ENCODE results near the gene NEO1. TPM values are rescaled to one million over a fixed set of nuclear protein-coding genes. Genes with fewer than 3 reads are reported as not detected.
A peak's percentile ranks its signal among the peaks of the same experiment; 100 is the strongest.

The NEO1 gene
- total RNA-seq, 1 donor from 2014 or later: 21.8 TPM

DNA sequence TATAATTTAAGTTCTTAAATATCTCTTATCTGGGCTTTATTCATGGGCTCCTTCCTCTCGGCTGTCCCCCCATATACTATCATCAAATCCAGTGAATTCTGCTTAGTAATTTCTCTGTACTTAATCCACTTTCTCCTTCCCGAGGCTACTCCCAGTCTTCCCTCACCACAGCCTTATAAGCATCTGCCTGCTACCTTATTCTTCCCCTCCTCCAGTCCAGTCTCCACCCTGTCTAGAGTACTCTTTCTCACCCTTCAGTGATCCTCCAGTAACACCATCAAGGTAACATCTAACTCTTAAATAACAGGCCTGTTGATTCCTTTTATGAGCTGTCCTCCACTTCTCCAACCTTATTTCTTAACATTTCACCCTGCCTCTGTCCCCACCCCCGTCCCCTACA lies 65.8 kb downstream of the NEO1 start:
- intact Hi-C loops (cut with DNase I): no loop called here
- TF ChIP-seq, protein P1, sequence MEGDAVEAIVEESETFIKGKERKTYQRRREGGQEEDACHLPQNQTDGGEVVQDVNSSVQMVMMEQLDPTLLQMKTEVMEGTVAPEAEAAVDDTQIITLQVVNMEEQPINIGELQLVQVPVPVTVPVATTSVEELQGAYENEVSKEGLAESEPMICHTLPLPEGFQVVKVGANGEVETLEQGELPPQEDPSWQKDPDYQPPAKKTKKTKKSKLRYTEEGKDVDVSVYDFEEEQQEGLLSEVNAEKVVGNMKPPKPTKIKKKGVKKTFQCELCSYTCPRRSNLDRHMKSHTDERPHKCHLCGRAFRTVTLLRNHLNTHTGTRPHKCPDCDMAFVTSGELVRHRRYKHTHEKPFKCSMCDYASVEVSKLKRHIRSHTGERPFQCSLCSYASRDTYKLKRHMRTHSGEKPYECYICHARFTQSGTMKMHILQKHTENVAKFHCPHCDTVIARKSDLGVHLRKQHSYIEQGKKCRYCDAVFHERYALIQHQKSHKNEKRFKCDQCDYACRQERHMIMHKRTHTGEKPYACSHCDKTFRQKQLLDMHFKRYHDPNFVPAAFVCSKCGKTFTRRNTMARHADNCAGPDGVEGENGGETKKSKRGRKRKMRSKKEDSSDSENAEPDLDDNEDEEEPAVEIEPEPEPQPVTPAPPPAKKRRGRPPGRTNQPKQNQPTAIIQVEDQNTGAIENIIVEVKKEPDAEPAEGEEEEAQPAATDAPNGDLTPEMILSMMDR (IDR thresholded peaks at IDR 0.05): no peak
- H3K36me3 ChIP-seq: peaks cover 0 to 12% of the 10 kb centered on the region in 2 donors
- no peak overlapping the region for H3K27ac ChIP-seq
- no peak for DNase-seq (ENCODE audit: low spot score in 2 of 2)
- H3K9me3 ChIP-seq: no peaks in the 10 kb centered on the region
- H3K4me3 ChIP-seq: no peak overlapping the region
- H3K4me1 ChIP-seq: no peaks in the 10 kb centered on the region
- no peaks in the 10 kb centered on the region for H3K27me3 ChIP-seq

DNA sequence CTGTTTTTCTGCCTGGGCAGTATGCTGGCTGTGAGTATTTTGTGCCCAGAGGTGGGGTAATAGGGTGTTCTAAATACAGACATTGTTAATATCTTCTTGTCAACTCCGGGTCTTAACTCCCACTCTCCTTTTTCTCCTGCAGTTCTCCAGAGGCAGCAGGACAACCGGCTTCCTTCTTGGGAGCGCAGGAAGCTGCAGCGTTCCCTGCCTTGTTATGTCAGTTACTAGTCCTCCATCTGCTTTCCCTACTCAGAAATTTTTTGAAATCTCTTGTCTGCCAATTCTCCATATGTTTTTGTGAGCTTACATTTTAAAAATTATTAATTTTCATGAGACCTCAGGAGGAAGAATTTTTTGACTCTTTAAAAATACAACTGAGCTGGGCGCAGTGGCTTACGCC lies 67.2 kb downstream of the NEO1 start:
- TF ChIP-seq, protein P1 (IDR thresholded peaks at IDR 0.05): no peak
- H3K27ac ChIP-seq: no peak overlapping the region
- H3K4me1 ChIP-seq: no peaks in the 10 kb centered on the region
- no peak for DNase-seq (ENCODE audit: low spot score in 2 of 2)
- H3K27me3 ChIP-seq: no peaks in the 10 kb centered on the region
- peaks cover 0 to 14% of the 10 kb centered on the region in 2 donors for H3K36me3 ChIP-seq
- H3K9me3 ChIP-seq: no peaks in the 10 kb centered on the region
- intact Hi-C loops (cut with DNase I): no loop called here
- H3K4me3 ChIP-seq: no peak overlapping the region

DNA sequence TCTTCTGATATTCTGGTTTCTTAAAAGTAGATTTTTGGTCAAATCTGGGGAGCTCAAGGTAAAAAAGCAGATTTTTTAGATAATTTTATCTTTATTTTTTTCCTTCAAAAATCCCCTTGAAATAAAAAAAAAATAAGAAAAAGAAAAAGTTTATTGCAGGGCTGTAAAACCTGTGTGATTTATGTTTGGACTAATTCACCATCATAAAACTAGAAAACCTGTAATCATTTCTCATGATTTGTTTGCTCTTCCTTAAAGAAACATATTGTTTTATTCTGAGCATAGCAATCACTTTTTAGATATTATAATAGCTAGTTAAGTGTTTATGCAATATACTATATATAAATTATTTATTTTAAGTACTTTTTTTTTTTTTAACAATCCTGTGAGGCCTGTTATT lies 68.0 kb downstream of the NEO1 start:
- DNase-seq (ENCODE audit: low spot score in 2 of 2): no peak
- Histone ChIP-seq H3K4me1 (no peaks in the 10 kb centered on the region), H3K36me3 (peaks cover 0 to 15% of the 10 kb centered on the region in 2 donors), H3K9me3 (no peaks in the 10 kb centered on the region), H3K27me3 (no peaks in the 10 kb centered on the region), H3K4me3 (no peak overlapping the region), H3K27ac (no peak overlapping the region)
- intact Hi-C loops (cut with DNase I): no loop called here
- TF ChIP-seq, protein P1 (IDR thresholded peaks at IDR 0.05): no peak

DNA sequence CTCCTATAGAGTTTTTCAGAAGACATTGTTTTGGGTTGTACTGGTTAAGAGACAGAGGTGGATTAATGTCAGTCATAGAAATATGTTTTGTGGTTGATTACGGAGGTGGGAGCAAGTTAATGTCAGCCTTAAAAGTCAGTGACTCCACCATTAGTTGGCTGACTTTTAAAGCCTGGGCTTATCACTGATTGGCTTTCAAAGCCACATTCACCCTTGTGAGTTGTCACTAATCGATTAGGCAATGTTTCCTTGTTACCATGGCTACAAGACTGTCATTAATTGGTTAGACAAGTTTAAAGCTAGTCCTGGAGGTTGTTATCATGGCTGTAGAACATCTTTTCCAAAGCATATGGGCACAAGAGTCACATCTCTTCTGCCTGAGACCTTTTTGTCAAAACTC lies 73.0 kb downstream of the NEO1 start:
- TF ChIP-seq, protein P1 (IDR thresholded peaks at IDR 0.05): no peak
- Histone ChIP-seq H3K4me1 (no peaks in the 10 kb centered on the region), H3K36me3 (peaks cover 4 to 5% of the 10 kb centered on the region in 2 donors), H3K4me3 (no peak overlapping the region), H3K27ac (no peak overlapping the region), H3K27me3 (no peaks in the 10 kb centered on the region), H3K9me3 (no peaks in the 10 kb centered on the region)
- intact Hi-C loops (cut with DNase I): no loop called here
- no peak for DNase-seq (ENCODE audit: low spot score in 2 of 2)

DNA sequence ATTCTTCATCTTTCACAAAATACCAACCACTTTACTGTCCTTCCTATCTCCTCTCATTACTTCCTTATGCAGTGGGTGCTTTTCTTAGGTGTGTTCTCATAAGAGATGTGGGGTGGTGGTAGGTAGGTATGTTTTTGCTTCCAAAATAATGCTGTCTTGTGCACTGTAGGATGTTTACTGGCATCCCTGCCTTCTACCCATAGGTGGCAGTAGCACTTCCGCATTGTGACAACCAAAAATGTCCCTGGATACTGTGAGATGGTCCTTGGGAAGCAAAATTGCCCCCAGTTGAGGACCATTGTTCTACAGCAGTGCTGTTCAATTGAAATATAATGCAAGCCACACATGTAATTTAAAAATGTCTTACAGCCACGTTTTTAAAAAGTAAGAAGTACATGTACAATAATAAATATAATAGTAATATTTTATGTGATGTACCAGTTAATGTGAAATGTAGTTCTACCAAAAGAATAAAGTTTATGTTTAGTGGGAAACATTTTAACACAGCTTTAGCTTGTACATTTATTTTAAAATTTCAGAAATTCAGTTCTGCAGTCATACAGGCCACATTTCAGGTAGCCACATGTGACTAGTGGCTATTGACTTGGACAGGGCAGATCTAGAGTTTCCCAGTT lies 75.2 kb downstream of the NEO1 start:
- TF ChIP-seq, protein P1 (IDR thresholded peaks at IDR 0.05): peak; percentile 21 to 61 (median 50)
- intact Hi-C loops (cut with DNase I): no loop called here

DNA sequence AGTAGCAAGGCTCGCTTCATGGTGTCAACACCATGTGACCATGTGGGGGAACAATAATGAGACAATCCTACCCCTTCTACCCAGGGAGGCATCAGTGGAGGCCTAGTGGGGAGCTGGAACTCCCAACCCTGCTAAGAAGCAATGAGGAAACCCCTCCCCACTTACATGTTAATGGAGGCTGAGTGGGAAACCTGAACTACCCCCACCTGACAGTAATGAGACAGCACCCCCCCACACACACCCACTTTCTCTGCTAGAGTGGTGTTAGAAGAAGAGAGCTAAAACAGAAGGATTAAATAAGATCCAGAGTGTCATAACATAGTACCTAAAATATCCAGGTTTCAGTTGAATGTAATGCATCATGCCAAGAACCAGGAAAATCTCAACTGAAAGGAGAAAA lies 78.6 kb downstream of the NEO1 start:
- no peak for DNase-seq (ENCODE audit: low spot score in 2 of 2)
- intact Hi-C loops (cut with DNase I): no loop called here
- no peaks in the 10 kb centered on the region for H3K4me1 ChIP-seq
- peaks cover 0 to 6% of the 10 kb centered on the region in 2 donors for H3K36me3 ChIP-seq
- no peaks in the 10 kb centered on the region for H3K9me3 ChIP-seq
- TF ChIP-seq, protein P1 (IDR thresholded peaks at IDR 0.05): no peak
- no peaks in the 10 kb centered on the region for H3K27me3 ChIP-seq
- no peak overlapping the region for H3K27ac ChIP-seq
- H3K4me3 ChIP-seq: no peak overlapping the region

More for the DNA sequence above, 75.2 kb downstream of the NEO1 start:
- Histone ChIP-seq H3K36me3 (peaks cover 4 to 6% of the 10 kb centered on the region in 2 donors), H3K27me3 (no peaks in the 10 kb centered on the region), H3K9me3 (no peaks in the 10 kb centered on the region), H3K27ac (no peak overlapping the region), H3K4me1 (no peaks in the 10 kb centered on the region), H3K4me3 (no peak overlapping the region)
- no peak for DNase-seq (ENCODE audit: low spot score in 2 of 2)
